Stomach (tissue), 9 donors: ENCODE data around the gene TLR7. TPM values are rescaled to one million over a fixed set of nuclear protein-coding genes. Genes with fewer than 3 reads are reported as not detected.

Experiments
- DNase-seq, 2 donors: peaks; one replicate each; pipeline versions ENCODE4 v3.0.0 to v3.0.0-alpha.2; 2013 to 2019
- H3K27ac ChIP-seq, 5 donors: fragments of 200-600 bp in 4 of 5; sonication (generic) in 4 of 5; one replicate each; pipeline ENCODE4 v1.5.1; 2013 to 2019; ENCODE audit warnings: mild to moderate bottlenecking in 1 of 5, moderate library complexity in 1 of 5
- H3K27me3 ChIP-seq, 3 donors: fragments of 200-600 bp; sonication (generic); one replicate each; pipeline ENCODE4 v1.5.1; 2017 to 2019; ENCODE audit warnings: mixed run types in 1 of 3
- H3K36me3 ChIP-seq, 4 donors: fragments of 200-600 bp; sonication (generic); 1 replicate in 3 of 4; 2 replicates in 1 of 4; pipeline ENCODE4 v1.5.1; 2016 to 2019
- H3K4me1 ChIP-seq, 4 donors: fragments of 200-600 bp; sonication (generic); one replicate each; pipeline ENCODE4 v1.5.1; 2016 to 2019
- H3K4me3 ChIP-seq, 4 donors: fragments of 200-600 bp; sonication (generic) in 3 of 4; one replicate each; pipeline ENCODE4 v1.5.1; 2016 to 2019; ENCODE audit warnings: mild to moderate bottlenecking in 1 of 4
- H3K9me3 ChIP-seq, 4 donors: fragments of 200-600 bp; sonication (generic); one replicate each; pipeline ENCODE4 v1.5.1; 2016 to 2019
- EP300 ChIP-seq: sonication (generic); formaldehyde crosslinking; IDR thresholded peaks from one replicate; pipeline ENCODE4 v1.6.1; 2017; ENCODE audit warnings: antibody characterized with exemption
- POLR2A ChIP-seq, 4 donors: fragments of 450-650 bp; IDR thresholded peaks; one replicate each; pipeline ENCODE4 v1.6.1; 2016; ENCODE audit warnings: antibody characterized with exemption in 4 of 4, control low read depth in 2 of 4, mild to moderate bottlenecking in 1 of 4, moderate library complexity in 1 of 4
- POLR2AphosphoS5 ChIP-seq, 3 donors: sonication (generic); formaldehyde crosslinking; IDR thresholded peaks; one replicate each; pipeline ENCODE4 v1.6.1; 2016; ENCODE audit warnings: antibody characterized with exemption in 3 of 3
- WGBS, 5 donors: extraction: QIAGEN DNeasy Blood & Tissue Kit in 3 of 5; methylation state at CpG; one replicate each; pipeline versions ENCODE4 v1.1.5 to v1.1.7; 2013 to 2018; 5-methylcytosine and 5-hydroxymethylcytosine counted together
- intact Hi-C: fragments of 100-400 bp; cut with DNase I; formaldehyde crosslinking; loops from one replicate; pipeline ENCODE4 v1.15.1; 2023; ENCODE audit warnings: low total_unique reads
- polyA plus RNA-seq, 3 donors: library from polyadenylated mRNA; stranded (reverse); fragments of 200-250 nt; gene quantifications; one replicate each; pipeline ENCODE4 v1.2.3, GENCODE V29; 2013
- total RNA-seq, 5 donors: library from RNA; depleted of rRNA; stranded (reverse); fragments of >200 nt; gene quantifications; one replicate each; pipeline versions ENCODE4 v1.1.0 to v1.2.3, GENCODE V29; 2014 to 2016
- TF ChIP-seq, protein P1 (sequence below), 7 experiments: fragments of 450-650 bp in 4 of 7; fragments of 200-600 bp in 3 of 7; sonication (generic) in 3 of 7; IDR thresholded peaks; one replicate each; pipeline ENCODE4 v1.5.1; 2016 to 2019; ENCODE audit warnings: antibody characterized with exemption in 7 of 7, control low read depth in 2 of 7, mild to moderate bottlenecking in 1 of 7
- donor health status: healthy with polysubstance abuse.
- donor health status: Bipolar disorder and iron deficiency.
- donor health status: healthy.

TLR7 gene
- total and polyA plus RNA-seq, 8 donors: 0.08 to 1.2 (median 0.43) TPM; not detected in 2

- no peaks in the 10 kb centered on the region for H3K4me1 ChIP-seq
- intact Hi-C loops: no loop called here
- no peak overlapping the region for H3K4me3 ChIP-seq
- no peaks in the 10 kb centered on the region for H3K27me3 ChIP-seq
- H3K9me3 ChIP-seq: no peaks in the 10 kb centered on the region
- TF ChIP-seq POLR2AphosphoS5 (IDR thresholded peaks at IDR 0.05) (no peak), POLR2A (IDR thresholded peaks at IDR 0.05) (no peak), EP300 (no peak)
- TF ChIP-seq, protein P1, sequence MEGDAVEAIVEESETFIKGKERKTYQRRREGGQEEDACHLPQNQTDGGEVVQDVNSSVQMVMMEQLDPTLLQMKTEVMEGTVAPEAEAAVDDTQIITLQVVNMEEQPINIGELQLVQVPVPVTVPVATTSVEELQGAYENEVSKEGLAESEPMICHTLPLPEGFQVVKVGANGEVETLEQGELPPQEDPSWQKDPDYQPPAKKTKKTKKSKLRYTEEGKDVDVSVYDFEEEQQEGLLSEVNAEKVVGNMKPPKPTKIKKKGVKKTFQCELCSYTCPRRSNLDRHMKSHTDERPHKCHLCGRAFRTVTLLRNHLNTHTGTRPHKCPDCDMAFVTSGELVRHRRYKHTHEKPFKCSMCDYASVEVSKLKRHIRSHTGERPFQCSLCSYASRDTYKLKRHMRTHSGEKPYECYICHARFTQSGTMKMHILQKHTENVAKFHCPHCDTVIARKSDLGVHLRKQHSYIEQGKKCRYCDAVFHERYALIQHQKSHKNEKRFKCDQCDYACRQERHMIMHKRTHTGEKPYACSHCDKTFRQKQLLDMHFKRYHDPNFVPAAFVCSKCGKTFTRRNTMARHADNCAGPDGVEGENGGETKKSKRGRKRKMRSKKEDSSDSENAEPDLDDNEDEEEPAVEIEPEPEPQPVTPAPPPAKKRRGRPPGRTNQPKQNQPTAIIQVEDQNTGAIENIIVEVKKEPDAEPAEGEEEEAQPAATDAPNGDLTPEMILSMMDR (IDR thresholded peaks at IDR 0.05): no peak
- no peak overlapping the region for H3K27ac ChIP-seq
- peaks cover 0 to 44% (median 40%) of the 10 kb centered on the region in 4 donors for H3K36me3 ChIP-seq
- 74 to 85% (median 82%) methylated on average over 9 of the region's 9 CpGs for WGBS, 5 donors
- DNase-seq: no peak
Observed at GRCh38 chrX:12824944-12825343, 41.9 kb upstream of the TLR7 start.

- H3K36me3 ChIP-seq: peaks cover 0 to 36% (median 34%) of the 10 kb centered on the region in 4 donors
- peaks cover 0 to under 1% (median 0%) of the 10 kb centered on the region in 3 donors for H3K27me3 ChIP-seq
- 86 to 95% (median 91%) methylated on average over 7 to 8 of the region's 8 CpGs for whole genome bisulfite sequencing, 5 donors
- H3K4me3 ChIP-seq: no peak overlapping the region
- DNase-seq: no peak
- intact Hi-C loops: no loop called here
- H3K4me1 ChIP-seq: no peaks in the 10 kb centered on the region
- no peak for TF ChIP-seq POLR2AphosphoS5 (IDR thresholded peaks at IDR 0.05)
- TF ChIP-seq EP300: no peak
- TF ChIP-seq POLR2A (IDR thresholded peaks at IDR 0.05): no peak
- TF ChIP-seq, protein P1 (IDR thresholded peaks at IDR 0.05): no peak
- H3K27ac ChIP-seq: no peak overlapping the region
- H3K9me3 ChIP-seq: no peaks in the 10 kb centered on the region
Observed at GRCh38 chrX:12825801-12826200, 41.1 kb upstream of the TLR7 start.

DNA sequence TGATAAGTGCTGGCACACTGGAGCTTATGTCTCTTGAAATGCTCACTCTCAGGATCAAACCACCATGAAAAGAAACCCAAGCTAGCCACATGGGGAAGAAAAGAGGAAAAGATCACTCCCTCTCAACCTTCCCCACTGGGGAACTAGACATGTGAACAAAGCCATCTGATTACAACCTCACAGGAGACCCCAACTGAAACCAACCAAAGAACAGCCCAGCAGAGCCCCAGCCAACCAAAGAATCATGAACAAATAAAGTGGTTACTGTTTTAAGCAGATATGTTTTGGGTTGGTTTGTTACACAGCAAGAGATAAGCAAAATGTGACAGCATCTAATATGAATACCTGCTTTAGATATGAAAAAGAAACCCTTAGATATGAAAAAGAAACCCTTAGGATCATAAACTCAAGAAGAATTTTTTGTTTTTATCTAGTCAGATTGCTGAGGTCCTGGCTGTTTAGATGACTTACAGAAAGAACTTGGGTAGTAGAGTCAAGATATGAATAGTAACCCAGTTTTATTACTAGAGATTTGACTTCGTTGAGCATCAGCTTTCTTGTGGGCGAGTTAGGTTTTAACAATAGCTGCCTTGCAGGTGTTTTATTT, 23.7 kb upstream of the TLR7 start:
- H3K4me3 ChIP-seq: no peak overlapping the region
- no peaks in the 10 kb centered on the region for H3K9me3 ChIP-seq
- TF ChIP-seq, protein P1 (IDR thresholded peaks at IDR 0.05): no peak
- no peak for TF ChIP-seq POLR2AphosphoS5 (IDR thresholded peaks at IDR 0.05)
- no peak for TF ChIP-seq POLR2A (IDR thresholded peaks at IDR 0.05)
- no peak for TF ChIP-seq EP300
- no peaks in the 10 kb centered on the region for H3K4me1 ChIP-seq
- DNase-seq: no peak
- no peak overlapping the region for H3K27ac ChIP-seq
- H3K27me3 ChIP-seq: peaks cover 0 to 4% (median 0%) of the 10 kb centered on the region in 3 donors
- H3K36me3 ChIP-seq: no peaks in the 10 kb centered on the region
- 47 to 71% (median 60%) methylated on average over 2 of the region's 2 CpGs for WGBS, 5 donors
- intact Hi-C loops: no loop called here

DNA sequence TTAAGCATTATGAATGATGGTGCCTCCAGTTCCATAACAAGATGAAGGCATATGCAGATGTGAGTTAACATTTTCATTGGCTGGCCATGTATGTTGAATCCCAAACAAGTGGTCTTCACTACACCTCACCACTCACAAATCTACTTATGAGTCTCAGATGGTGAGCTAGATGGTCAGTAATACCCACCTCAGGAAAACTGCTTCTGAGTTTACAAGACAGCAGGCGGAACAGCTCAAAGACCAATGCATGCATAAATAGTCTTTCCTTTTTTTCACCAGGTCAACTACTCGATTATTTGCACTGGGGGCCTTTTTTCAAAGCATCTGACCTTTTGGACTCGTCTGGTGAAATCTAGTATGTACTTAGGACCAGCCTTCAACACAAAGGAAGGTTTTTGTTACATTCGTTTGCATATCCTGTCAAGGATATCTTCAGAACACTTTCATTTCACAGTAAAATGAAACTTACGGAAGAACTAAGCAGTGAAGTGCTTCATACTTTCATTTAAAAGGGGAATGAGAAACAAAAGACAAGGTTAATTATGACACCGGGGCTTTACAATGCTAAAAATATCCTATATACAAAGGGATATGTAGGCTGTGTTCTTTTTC, 23.1 kb upstream of the TLR7 start:
- intact Hi-C loops: no loop called here
- peaks cover 0 to 2% (median 0%) of the 10 kb centered on the region in 3 donors for H3K27me3 ChIP-seq
- H3K9me3 ChIP-seq: no peaks in the 10 kb centered on the region
- peak overlapping the region in 1 of 5 donors; percentile 10 for H3K27ac ChIP-seq
- H3K4me3 ChIP-seq: peak overlapping the region in 1 of 4 donors; percentile 15
- H3K4me1 ChIP-seq: no peaks in the 10 kb centered on the region
- WGBS, 5 donors: 10 to 31% (median 14%) methylated on average over 6 of the region's 6 CpGs
- no peak for TF ChIP-seq EP300
- DNase-seq: peak in 1 of 2 donors; percentile 50
- H3K36me3 ChIP-seq: no peaks in the 10 kb centered on the region

GRCh38 chrX:12844319-12844718, 22.6 kb upstream of the TLR7 start:
- DNase-seq: no peak
- no peak overlapping the region for H3K27ac ChIP-seq
- peak overlapping the region in 1 of 4 donors; percentile 15 for H3K4me3 ChIP-seq
- intact Hi-C loops: no loop called here
- TF ChIP-seq POLR2A (IDR thresholded peaks at IDR 0.05) (no peak), POLR2AphosphoS5 (IDR thresholded peaks at IDR 0.05) (no peak), EP300 (no peak)
- TF ChIP-seq, protein P1 (IDR thresholded peaks at IDR 0.05): no peak
- H3K27me3 ChIP-seq: no peaks in the 10 kb centered on the region
- 26 to 63% (median 35%) methylated on average over 2 to 3 of the region's 3 CpGs for WGBS, 5 donors
- no peaks in the 10 kb centered on the region for H3K9me3 ChIP-seq
- no peaks in the 10 kb centered on the region for H3K36me3 ChIP-seq
- no peaks in the 10 kb centered on the region for H3K4me1 ChIP-seq
